ENCODE data around the gene HORMAD2. TPM values are rescaled to one million over a fixed set of nuclear protein-coding genes. Genes with fewer than 3 reads are reported as not detected.

The HORMAD2 gene
- total RNA-seq, 4 donors from 2014 or later, result not detected

DNA sequence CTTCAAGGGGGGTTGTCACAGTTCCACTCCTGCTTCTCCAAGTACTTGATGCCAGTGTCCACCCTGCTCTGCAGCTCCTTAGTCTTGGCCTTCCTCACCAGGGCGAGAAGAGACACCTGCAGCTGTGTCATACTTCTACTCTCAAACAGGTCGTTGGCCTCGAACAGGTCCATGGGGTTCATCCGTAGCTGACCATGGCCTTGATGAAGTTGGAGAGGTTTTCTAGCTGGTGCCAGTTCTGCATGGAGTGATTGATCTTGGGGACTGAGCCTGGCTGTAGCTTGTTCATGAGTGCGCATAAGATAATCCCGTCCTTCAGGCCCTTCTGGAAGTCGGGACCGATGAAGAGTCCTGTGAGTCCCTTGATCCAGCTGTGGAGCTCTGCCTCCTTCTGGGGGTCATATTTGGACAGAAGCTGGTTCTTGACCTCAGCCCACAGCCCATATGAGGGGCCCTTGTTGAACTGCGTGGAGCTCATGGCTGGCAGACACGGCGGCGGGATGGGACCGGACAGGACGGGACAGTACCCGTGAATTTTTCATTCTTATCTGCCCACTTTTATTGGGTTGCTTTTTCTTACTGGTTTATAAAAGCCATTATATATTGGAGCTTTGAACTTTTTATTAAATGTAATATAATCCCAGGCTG is 33.4 kb upstream of the HORMAD2 start:
- H3K4me1 ChIP-seq, result peaks cover 17 to 31% of the 10 kb centered on the region in 2 donors
- H3K27ac ChIP-seq, result peak overlapping the region in 1 of 3 donors; percentile 39
- H3K4me3 ChIP-seq (replicated peaks in 1 of 3), result no peak overlapping the region
- no peak for DNase-seq
- H3K9me3 ChIP-seq, result no peaks in the 10 kb centered on the region
- intact Hi-C loops (cut with DNase I), result no loop called here
- TF ChIP-seq POLR2A (IDR thresholded peaks at IDR 0.05), result no peak
- TF ChIP-seq, protein P1, sequence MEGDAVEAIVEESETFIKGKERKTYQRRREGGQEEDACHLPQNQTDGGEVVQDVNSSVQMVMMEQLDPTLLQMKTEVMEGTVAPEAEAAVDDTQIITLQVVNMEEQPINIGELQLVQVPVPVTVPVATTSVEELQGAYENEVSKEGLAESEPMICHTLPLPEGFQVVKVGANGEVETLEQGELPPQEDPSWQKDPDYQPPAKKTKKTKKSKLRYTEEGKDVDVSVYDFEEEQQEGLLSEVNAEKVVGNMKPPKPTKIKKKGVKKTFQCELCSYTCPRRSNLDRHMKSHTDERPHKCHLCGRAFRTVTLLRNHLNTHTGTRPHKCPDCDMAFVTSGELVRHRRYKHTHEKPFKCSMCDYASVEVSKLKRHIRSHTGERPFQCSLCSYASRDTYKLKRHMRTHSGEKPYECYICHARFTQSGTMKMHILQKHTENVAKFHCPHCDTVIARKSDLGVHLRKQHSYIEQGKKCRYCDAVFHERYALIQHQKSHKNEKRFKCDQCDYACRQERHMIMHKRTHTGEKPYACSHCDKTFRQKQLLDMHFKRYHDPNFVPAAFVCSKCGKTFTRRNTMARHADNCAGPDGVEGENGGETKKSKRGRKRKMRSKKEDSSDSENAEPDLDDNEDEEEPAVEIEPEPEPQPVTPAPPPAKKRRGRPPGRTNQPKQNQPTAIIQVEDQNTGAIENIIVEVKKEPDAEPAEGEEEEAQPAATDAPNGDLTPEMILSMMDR (IDR thresholded peaks at IDR 0.05), result no peak
- no peaks in the 10 kb centered on the region for H3K27me3 ChIP-seq
- 95 to 96% methylated on average over 13 to 14 of the region's 15 CpGs for WGBS, 2 donors
- no peaks in the 10 kb centered on the region for H3K36me3 ChIP-seq

DNA sequence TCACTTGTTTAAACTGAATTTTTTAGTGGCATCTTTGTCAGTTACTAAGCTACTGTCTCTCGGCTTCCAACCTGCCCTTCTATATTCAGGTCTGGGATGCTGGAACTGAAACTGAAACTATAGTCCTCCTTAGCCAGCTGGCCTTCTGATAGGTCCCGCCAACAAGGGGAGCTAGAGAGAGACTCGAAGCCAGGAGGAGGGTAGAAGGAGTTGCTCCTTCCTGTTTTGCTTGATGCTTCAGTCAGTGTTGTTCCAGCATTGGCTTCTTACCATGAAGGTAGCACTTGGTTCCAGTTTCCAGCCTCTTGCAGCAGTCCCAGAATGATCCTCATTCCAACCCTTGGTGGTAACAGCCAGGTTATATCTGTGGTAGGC is 32.9 kb upstream of the HORMAD2 start:
- peak; percentile 26 to 43 for DNase-seq
- Histone ChIP-seq H3K27ac (peak overlapping the region in 1 of 3 donors; percentile 39), H3K9me3 (no peaks in the 10 kb centered on the region), H3K27me3 (no peaks in the 10 kb centered on the region), H3K4me1 (peaks cover 17 to 31% of the 10 kb centered on the region in 2 donors), H3K4me3 (replicated peaks in 1 of 3) (no peak overlapping the region), H3K36me3 (no peaks in the 10 kb centered on the region)
- WGBS, 2 donors, result 50 to 57% methylated on average over 3 of the region's 3 CpGs
- TF ChIP-seq, protein P1 (IDR thresholded peaks at IDR 0.05), result no peak
- no peak for TF ChIP-seq POLR2A (IDR thresholded peaks at IDR 0.05)
- intact Hi-C loops (cut with DNase I), result no loop called here

DNA sequence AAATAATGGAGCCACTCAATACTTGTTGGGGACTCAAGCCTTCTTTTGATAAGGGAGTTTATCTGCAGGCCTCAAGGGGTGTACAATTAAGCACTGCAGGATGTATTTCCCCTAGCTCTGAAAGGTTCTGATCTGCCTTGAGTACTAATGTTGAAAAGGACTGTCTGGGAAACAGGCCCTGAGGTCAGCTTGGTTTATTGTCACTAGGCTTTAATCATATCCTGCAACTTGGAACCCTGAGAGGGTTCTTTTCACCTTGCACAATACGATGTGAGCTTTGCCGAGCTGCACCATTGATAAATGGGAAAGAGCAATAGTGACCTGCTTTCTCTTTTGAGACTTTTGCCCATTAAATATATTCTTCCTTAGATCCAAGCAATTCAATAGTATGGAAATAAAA is 31.6 kb upstream of the HORMAD2 start:
- H3K27ac ChIP-seq, result no peak overlapping the region
- no peak for DNase-seq
- no peaks in the 10 kb centered on the region for H3K36me3 ChIP-seq
- 91 to 96% methylated on average over 2 of the region's 2 CpGs for WGBS, 2 donors
- no peaks in the 10 kb centered on the region for H3K27me3 ChIP-seq
- intact Hi-C loops (cut with DNase I), result no loop called here
- no peak overlapping the region for H3K4me3 ChIP-seq (replicated peaks in 1 of 3)
- peaks cover 14 to 26% of the 10 kb centered on the region in 2 donors for H3K4me1 ChIP-seq
- no peaks in the 10 kb centered on the region for H3K9me3 ChIP-seq
- TF ChIP-seq, protein P1 (IDR thresholded peaks at IDR 0.05), result no peak
- TF ChIP-seq POLR2A (IDR thresholded peaks at IDR 0.05), result no peak

DNA sequence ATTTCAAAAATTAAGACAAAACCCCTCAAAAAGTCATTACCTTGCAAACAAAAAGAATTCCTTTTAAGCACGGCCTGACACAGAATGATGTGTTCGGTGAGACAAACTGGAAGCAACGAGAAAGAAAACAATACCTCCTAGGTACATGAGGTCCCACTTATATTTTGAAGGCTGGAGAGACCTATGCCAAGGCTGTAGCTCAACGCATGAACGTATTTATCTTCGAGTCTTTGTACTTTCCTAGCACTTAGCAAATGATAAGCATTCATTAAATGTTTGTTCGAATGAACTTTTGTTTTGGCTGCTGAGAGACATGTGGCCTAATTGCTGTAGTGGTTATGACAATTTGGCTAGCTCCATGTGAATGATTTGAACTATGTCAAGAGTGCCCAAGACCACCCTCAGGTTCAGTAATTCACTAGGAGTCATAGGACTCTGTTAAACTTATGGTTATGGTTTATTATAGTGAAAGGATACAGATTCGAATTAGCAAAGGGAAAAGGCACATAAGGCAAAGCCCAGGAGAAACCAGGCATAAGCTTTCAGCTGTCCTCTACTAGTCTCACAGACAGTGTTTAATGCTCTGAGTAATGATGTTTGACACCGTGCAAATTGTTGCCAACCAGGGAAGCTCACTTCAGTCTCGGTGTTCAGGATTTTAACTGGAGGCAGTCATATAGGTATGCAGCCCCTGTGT is 26.0 kb upstream of the HORMAD2 start:
- DNase-seq, result no peak
- 63 to 70% methylated on average over 10 of the region's 10 CpGs for WGBS, 2 donors
- TF ChIP-seq, protein P1 (IDR thresholded peaks at IDR 0.05), result no peak
- no peak for TF ChIP-seq POLR2A (IDR thresholded peaks at IDR 0.05)
- Histone ChIP-seq H3K27me3 (no peaks in the 10 kb centered on the region), H3K36me3 (no peaks in the 10 kb centered on the region), H3K4me1 (peaks cover 15 to 24% of the 10 kb centered on the region in 2 donors), H3K9me3 (no peaks in the 10 kb centered on the region), H3K27ac (peak overlapping the region; percentile 23 to 69 (median 43)), H3K4me3 (replicated peaks in 1 of 3) (no peak overlapping the region)
- intact Hi-C loops (cut with DNase I), result no loop called here

DNA sequence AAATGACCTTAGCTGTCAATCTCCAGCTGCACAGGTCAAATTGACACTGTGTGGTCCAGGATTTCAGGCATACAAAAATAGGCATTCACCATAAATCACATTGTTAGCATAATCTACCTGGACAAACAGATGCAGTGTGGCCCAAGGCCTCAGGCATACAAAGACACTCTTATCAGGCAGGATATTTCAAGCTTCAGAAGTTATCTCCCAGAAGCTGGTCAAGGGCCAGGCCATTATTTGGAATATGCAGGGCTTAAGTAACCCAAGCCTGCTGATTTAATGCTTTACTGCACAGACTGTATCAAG is 25.5 kb upstream of the HORMAD2 start:
- no peak for TF ChIP-seq POLR2A (IDR thresholded peaks at IDR 0.05)
- TF ChIP-seq, protein P1 (IDR thresholded peaks at IDR 0.05), result no peak
- H3K27ac ChIP-seq, result peak overlapping the region; percentile 23 to 69 (median 43)
- intact Hi-C loops (cut with DNase I), result no loop called here
- peaks cover 15 to 24% of the 10 kb centered on the region in 2 donors for H3K4me1 ChIP-seq
- no peak overlapping the region for H3K4me3 ChIP-seq (replicated peaks in 1 of 3)
- no peaks in the 10 kb centered on the region for H3K9me3 ChIP-seq
- H3K36me3 ChIP-seq, result no peaks in the 10 kb centered on the region
- DNase-seq, result peak; percentile 50 to 72
- H3K27me3 ChIP-seq, result no peaks in the 10 kb centered on the region

Data from thyroid gland (tissue), 4 donors.